Glutamatergic neuron (in vitro differentiated cells): Measurements from ENCODE around the gene ZHX3. TPM values are rescaled to one million over a fixed set of nuclear protein-coding genes. Genes with fewer than 3 reads are reported as not detected.
A peak's percentile ranks its signal among the peaks of the same experiment; 100 is the strongest.

ENCODE experiments used
- DNase-seq: peaks from one replicate; pipeline ENCODE4 v3.0.0; 2022
- H3K27ac Mint-ChIP-seq: one replicate; pipeline ENCODE4 v1.8.0; 2020; ENCODE audit warnings: mild to moderate bottlenecking, mixed read lengths, inconsistent platforms; ENCODE audit not compliant: unreplicated experiment
- H3K27me3 Mint-ChIP-seq: one replicate; pipeline ENCODE4 v1.8.0; 2020; ENCODE audit warnings: mild to moderate bottlenecking, moderate library complexity, mixed read lengths, inconsistent platforms; ENCODE audit not compliant: unreplicated experiment
- H3K36me3 Mint-ChIP-seq: one replicate; pipeline ENCODE4 v1.8.0; 2020; ENCODE audit warnings: mild to moderate bottlenecking, mixed read lengths, inconsistent platforms; ENCODE audit not compliant: unreplicated experiment
- H3K4me1 Mint-ChIP-seq: one replicate; pipeline ENCODE4 v1.8.0; 2020; ENCODE audit warnings: mild to moderate bottlenecking, low read depth, mixed read lengths, inconsistent platforms; ENCODE audit not compliant: unreplicated experiment
- H3K4me3 Mint-ChIP-seq: one replicate; pipeline ENCODE4 v1.8.0; 2020; ENCODE audit warnings: mild to moderate bottlenecking, mixed read lengths, inconsistent platforms; ENCODE audit not compliant: unreplicated experiment
- H3K9me3 Mint-ChIP-seq: one replicate; pipeline ENCODE4 v1.8.0; 2020; ENCODE audit warnings: mild to moderate bottlenecking, moderate library complexity, mixed read lengths, inconsistent platforms; ENCODE audit not compliant: unreplicated experiment
- long read RNA-seq: library from polyadenylated mRNA; unstranded; transcript quantifications from one replicate; pipeline ENCODE4 v2.0.0, GENCODE V29; 2020; ENCODE audit not compliant: unreplicated experiment
- total RNA-seq: library from RNA; stranded (reverse); fragmentation: NEBNext Ultra II Directional; extraction: Animal tissue kit (Norgen Biotek cat#: 25700); gene quantifications from one replicate; pipeline ENCODE4 v1.2.1, GENCODE V29; 2021; ENCODE audit not compliant: unreplicated experiment
- TF ChIP-seq, protein P1 (sequence below): fragments of 200-600 bp; sonication (generic); IDR thresholded peaks from one replicate; pipeline ENCODE4 v1.5.0; 2021; ENCODE audit not compliant: partially characterized antibody, unreplicated experiment

ZHX3 gene
- 40.5 TPM for total RNA-seq
- long read RNA-seq: 0 reads

- Mint-ChIP-seq H3K9me3 (peaks cover 10% of the 10 kb centered on the region), H3K27ac (peak within 1 kb of the TSS; percentile 70), H3K36me3 (no peaks in the 10 kb centered on the region), H3K4me1 (peaks cover 11% of the 10 kb centered on the region), H3K27me3 (peaks cover 6% of the 10 kb centered on the region), H3K4me3 (peak within 1 kb of the TSS; percentile 91)
- peak; percentile 99 for DNase-seq
- TF ChIP-seq, protein P1, sequence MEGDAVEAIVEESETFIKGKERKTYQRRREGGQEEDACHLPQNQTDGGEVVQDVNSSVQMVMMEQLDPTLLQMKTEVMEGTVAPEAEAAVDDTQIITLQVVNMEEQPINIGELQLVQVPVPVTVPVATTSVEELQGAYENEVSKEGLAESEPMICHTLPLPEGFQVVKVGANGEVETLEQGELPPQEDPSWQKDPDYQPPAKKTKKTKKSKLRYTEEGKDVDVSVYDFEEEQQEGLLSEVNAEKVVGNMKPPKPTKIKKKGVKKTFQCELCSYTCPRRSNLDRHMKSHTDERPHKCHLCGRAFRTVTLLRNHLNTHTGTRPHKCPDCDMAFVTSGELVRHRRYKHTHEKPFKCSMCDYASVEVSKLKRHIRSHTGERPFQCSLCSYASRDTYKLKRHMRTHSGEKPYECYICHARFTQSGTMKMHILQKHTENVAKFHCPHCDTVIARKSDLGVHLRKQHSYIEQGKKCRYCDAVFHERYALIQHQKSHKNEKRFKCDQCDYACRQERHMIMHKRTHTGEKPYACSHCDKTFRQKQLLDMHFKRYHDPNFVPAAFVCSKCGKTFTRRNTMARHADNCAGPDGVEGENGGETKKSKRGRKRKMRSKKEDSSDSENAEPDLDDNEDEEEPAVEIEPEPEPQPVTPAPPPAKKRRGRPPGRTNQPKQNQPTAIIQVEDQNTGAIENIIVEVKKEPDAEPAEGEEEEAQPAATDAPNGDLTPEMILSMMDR: no peak
These were observed at the start of gene ZHX3 for GRCh38 chr20:41317546-41318270. TSS of gene ZHX3 (minus strand) at chr20:41317731. CDS start at chr20:41204916, 112,815 bp downstream.

DNA sequence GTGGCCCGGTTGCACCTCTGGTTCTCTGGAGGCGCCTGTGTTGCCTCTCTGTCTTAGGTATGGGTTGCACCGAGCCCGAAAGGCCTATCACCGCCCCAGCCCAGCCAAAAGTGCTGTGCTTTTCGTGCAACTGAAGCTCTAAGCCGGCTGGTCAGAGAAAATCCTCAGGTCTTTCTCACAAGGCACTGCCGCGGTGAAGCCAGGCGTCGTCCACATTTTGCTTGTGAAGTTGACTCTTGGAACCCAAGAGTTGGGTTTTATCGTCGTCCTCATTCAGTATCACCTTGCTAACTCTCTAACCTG lies 49.8 kb upstream of the ZHX3 start:
- Mint-ChIP-seq H3K4me1 (no peaks in the 10 kb centered on the region), H3K36me3 (peaks cover 7% of the 10 kb centered on the region), H3K9me3 (peaks cover 15% of the 10 kb centered on the region), H3K27me3 (peaks cover 22% of the 10 kb centered on the region), H3K27ac (no peak overlapping the region), H3K4me3 (peak overlapping the region; percentile 73)
- DNase-seq: no peak
- TF ChIP-seq, protein P1: no peak

DNA sequence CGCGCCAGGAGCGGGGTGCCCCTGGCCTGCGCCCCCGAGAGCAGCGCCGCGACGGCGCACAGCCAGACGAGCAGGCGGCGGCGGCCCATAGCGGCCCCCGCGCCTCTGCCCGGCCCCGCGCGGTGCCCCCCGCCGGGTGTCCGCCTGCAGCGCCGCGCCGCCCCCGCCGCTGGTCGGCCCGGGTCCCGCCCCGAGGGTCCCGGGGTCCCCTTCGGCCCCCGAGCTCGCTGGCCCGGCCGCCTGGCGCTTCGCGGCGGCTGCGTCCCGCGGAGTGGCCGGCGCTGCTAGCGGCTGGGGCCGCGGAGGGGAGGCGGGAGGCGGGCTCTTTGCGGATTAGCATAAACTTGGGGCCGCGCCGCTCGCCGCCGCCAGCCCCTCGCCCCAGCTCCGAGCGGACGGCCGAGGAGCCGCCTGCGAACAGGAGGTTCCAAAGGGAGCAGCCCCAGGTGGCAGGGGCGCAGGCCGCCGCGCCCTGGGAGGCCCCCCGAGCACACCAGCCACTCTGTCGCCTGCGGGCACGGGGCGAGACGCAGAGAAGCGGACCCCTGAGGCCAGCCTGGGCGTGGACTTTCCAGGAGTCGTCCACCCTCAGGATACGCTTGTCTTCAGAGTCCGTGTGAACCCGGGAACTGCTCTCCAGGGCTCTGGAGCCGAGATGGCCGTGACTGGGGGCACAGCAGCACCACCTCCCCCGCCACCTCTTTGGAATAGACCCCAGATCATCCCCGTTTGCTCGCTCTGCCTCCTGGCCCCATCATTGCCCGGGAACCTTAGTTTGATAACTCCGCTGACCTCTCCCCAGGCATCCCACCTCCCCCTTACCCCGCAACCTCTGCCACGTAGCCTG lies 49.2 kb upstream of the ZHX3 start, which contains the start of gene EMILIN3:
Gene EMILIN3 (minus strand): TSS at position 273 of the 847 bp plus-strand sequence. CDS start 184 bp downstream, at position 89.
- Mint-ChIP-seq H3K4me3 (peak within 1 kb of the TSS; percentile 73), H3K9me3 (peaks cover 15% of the 10 kb centered on the region), H3K36me3 (peaks cover 7% of the 10 kb centered on the region), H3K4me1 (no peaks in the 10 kb centered on the region), H3K27me3 (peaks cover 22% of the 10 kb centered on the region), H3K27ac (no peak within 1 kb of the TSS)
- peak; percentile 72 for DNase-seq
- TF ChIP-seq, protein P1: no peak

DNA sequence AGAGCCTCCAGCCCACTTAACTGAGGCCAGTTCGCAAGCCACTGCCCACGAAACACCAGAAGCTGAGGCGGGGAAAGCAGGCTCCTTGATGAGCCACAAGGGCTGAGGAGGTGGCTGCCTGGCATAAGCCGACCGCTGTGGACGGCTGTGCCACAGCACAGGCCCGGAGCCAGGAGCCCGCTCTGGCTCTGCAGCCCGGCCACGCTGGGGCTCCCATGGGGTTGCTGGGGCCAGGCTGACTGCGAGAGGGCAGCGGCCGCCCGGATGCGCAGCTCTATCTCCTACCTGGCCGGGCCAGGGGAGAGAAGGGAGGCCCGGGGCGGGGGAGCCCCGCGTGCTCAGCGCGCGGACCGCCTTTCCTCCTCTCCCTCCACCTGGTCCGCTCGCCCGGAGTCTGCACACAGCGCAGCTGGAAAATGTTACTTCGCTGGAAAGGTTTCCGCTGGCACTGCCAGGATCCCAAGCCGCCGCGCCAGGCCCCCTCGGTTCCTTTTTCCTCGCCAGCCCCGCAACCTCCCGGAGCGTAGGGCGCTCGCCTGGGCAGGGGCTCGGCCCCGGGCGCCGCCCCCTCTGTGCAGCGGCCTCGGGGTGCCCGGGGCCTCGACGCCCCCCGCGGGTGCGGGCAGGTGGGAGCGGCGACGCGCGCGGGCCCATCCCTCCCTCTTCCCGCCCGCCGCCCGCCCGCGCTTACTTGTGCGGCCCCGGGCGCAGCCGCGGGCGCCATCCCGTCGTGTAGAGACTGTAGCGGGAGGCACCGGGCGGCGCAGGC lies 48.4 kb upstream of the ZHX3 start:
- H3K27ac Mint-ChIP-seq: peak overlapping the region; percentile 8
- no peak for DNase-seq
- H3K27me3 Mint-ChIP-seq: peaks cover 18% of the 10 kb centered on the region

More for the DNA sequence above, 48.4 kb upstream of the ZHX3 start:
- H3K36me3 Mint-ChIP-seq: peaks cover under 1% of the 10 kb centered on the region
- TF ChIP-seq, protein P1: no peak
- H3K9me3 Mint-ChIP-seq: peaks cover 9% of the 10 kb centered on the region
- peak overlapping the region; percentile 35 for H3K4me3 Mint-ChIP-seq
- H3K4me1 Mint-ChIP-seq: no peaks in the 10 kb centered on the region
